LoVo (cell line): Measurements from ENCODE around the gene NACC1.
"Not testable (repeated sequence)": the region's sequence is repeated elsewhere in the genome, so short reads cannot be mapped to it uniquely, and the experiment has no call there.

Source experiments
- DNase-seq: peaks from one replicate; pipeline ENCODE4 v3.0.0-alpha.2; 2016; ENCODE audit warnings: low spot score

Gene NACC1

DNA sequence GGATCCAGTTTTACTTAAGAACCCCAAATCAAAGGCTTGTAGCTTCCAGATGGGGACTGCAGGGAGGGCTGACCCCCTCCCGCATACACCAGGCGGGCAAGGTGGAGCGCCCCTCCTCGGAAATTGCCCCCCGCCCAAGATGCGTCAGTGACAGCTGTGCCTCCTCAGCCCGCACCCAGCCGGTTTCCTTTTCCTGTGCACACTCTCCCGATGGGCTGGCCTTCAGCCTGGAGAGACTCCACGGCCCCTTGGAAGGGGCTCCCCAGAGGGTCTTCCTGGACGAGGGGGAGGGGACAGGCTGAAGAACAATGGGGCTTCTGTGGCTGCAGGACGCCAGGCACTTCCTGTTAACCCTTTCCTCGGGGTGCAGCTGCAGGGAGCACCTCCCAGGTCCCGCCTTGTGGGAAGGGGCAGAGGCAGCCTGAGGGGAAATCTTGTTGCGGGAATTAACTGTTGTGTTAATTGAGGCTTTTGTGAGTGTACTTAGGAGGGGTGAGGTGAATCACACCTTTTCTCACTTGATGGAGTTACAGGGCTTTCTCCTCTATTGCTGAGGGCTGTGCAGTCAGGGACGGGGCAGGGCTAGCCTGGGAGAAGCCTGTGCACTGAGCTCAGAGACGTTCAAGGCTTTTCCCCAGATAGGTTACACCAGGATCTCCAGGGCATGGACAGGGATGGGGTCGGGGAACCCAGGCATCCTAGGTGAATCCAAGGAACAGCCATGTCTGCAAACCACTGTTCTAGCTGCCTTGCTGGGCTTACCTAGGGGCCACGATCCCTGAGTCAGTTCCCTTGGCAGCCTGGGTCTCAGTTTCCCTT lies 46.5 kb downstream of the NACC1 start:
- peak; percentile 64 for DNase-seq

DNA sequence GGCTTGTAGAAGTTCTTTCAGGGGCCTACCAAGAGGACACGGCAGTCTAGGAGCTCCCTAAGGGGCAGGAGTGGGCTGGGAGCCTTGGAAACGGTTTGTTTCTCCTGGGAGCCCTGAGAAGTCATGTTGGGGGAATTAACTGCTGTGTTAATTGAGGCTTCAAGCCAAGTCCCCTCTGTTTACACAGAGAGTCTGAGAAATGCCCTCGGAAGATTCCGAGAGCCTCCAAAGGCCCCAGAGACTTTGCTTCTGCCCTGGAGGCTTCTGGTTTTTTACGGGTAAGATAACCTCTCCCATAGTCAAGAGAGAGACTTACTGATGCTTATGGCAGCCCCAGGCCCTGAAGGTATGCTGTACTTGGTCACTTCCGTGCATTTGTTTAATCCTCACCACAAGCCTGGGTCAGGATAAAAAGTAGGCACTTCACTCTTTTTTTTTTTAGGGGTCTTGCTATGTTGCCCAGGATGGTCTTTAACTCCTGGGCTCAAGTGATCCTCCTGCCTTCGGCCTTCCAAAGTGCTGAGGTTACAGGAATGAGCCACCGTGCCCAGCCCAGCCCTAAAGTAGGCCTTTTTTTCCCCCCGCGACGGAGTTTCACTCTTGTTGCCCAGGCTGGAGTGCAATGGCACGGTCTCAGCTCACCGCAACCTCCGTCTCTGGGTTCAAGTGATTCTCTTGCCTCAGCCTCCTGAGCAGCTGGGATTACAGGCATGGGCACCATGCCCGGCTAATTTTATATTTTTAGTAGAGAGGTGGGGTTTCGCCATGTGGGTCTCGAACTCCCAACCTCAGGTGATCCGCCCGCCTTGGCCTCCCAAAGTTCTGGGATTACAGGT lies 47.3 kb downstream of the NACC1 start:
- peak; percentile 26 for DNase-seq

GRCh38 chr19:13166151-13166550 lies 48.1 kb downstream of the NACC1 start:
- not testable (repeated sequence) for DNase-seq

GRCh38 chr19:13169769-13170168 lies 51.7 kb downstream of the NACC1 start:
- peak; percentile 86 for DNase-seq

DNA sequence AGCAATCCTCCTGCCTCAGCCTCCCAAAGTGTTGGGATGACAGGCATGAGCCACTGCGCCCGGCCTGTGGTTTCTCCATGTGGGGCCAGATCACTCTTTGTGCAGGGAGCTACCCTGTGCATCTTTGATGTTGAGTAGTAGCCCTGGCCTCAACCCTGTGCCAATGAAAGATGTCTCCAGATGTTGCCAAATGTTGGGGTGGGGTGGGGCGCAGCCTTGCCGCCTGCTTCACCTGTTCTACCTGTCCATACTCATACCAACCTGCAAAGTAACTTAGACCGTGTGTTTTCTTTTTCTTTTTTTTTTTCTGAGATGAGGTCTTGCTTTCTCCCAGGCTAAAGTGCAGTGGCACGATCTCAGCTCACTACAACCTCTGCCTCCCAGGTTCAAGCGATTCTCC lies 53.1 kb downstream of the NACC1 start:
- no peak for DNase-seq

DNA sequence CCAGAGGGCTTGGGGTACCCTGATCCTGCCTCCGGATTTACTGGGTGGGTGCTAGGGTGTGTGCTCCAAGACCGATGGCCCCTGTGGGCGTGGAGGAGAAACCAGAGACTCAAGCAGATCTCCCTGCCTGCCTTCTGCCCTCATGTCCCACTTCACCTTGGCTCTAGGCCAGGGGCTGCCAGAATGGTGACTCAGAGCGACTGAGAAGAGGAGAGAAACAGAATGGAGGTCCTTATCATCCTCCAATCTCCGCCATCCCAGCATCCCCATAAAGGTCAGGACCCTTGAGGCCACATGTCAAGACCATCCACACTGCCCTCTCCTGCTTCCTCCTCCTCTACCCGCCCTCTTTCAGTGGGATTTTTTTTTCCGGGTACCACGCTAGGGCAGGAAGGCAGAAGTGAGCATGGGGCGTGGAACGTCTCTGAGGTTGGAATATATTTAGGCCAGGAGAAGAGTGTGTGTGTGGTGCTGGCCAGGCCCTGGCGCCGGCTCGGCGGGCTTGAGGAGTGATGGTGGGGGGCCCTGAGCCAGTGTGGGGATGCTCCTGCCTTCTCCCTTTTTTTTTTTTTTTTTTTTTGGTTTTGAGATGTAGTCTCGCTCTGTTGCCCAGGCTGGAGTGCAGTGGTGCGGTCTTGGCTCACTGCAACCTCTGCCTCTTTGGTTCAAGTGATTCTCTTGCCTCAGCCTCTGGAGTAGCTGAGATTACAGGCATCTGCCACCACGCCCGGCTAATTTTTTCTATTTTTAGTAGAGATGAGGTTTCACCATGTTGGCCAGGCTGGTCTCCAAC lies 54.5 kb downstream of the NACC1 start:
- peak; percentile 84 for DNase-seq

- no peak for DNase-seq
Observed at GRCh38 chr19:13173139-13173737, 55.2 kb downstream of the NACC1 start.

- DNase-seq = no peak
Observed at GRCh38 chr19:13176345-13176744, 58.3 kb downstream of the NACC1 start.

- not testable (repeated sequence) for DNase-seq
Observed at GRCh38 chr19:13177584-13177983, 59.5 kb downstream of the NACC1 start.

DNA sequence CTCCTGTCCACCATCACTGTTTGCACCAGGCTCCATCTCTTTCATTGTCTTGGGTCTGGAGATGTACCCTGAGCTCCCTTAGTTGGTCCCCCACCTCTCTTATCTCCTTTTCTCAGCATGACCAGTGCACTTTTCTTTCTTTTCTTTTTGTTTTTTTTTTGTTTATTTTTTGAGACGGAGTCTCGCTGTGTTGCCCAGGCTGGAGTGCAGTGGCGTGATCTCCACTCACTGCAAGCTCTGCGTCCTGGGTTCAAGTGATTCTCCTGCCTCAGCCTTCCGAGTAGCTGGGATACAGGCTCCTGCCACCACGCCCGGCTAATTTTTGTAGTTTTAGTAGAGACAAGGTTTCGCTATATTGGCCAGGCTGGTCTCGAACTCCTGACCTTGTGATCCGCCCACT lies 60.2 kb downstream of the NACC1 start:
- not testable (repeated sequence) for DNase-seq

GRCh38 chr19:13181747-13182388 lies 63.8 kb downstream of the NACC1 start:
- DNase-seq = no peak

DNA sequence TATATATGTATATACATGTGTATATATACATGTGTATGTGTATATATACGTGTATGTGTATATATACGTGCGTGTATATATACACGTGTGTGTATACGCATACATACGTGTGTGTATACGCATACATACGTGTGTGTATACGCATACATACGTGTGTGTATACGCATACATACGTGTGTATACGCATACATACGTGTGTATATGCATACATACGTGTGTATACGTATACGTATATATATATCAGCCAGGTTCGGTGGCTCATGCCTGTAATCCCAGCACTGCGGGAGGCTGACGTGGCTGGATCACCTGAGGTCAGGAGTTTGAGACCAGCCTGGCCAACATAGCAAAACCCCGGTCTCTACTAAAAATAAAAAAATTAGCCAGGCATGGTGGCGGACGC lies 66.9 kb downstream of the NACC1 start:
- DNase-seq = not testable (repeated sequence)

GRCh38 chr19:13185763-13186657 lies 67.9 kb downstream of the NACC1 start:
- DNase-seq = not testable (repeated sequence)

DNA sequence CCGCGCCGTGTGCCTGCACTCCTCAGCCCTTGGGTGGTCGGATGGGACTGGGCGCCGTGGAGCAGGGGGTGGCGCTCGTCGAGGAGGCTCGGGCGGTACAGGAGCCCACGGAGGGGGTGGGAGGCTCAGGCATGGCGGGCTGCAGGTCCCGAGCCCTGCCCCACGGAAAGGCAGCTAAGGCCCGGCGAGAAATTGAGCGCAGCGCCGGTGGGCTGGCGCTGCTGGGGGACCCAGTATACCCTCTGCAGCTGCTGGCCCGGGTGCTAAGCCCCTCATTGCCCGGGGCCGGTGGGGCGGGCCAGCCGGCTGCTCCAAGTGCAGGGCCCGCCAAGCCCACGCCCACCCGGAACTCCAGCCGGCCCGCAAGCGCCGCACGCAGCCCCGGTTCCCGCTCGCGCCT lies 68.6 kb downstream of the NACC1 start:
- DNase-seq = not testable (repeated sequence)

DNA sequence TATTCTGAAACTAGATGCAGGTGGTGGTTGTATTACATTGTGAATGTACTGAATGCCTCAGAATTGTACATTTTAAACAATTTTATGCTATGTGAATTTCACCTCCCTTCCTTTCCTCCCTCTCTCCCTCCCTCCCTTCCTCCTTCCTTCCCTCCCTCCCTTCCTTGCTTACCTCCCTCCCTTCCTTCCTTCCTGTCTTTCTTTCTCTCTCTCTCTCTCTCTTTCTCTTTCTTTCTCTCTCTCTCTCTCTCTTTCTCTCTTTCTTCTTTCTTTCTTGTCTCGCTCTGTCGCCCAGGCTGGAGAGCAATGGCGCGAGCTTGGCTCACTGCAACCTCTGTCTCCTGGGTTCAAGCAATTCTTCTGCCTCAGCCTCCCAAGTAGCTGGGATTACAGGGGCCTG lies 69.4 kb downstream of the NACC1 start:
- DNase-seq = no peak

DNA sequence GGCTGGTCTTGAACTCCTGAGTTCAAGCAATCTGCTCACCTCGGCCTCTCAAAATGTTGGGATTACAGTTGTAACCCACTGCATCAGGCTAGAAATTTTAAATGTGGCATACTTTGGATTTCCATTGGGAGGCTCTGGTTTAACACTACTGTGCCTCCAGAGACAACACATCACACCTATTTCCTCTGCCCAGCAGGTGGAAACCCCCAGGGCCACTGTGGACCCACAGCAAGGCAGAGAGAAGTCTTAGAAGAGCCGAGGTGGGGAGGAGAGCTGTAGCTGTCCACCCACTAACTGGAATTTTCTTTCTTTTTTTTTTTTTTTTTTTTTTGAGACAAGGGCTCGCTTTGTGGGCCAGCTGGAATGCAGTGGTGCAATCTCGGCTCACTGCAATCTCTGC lies 71.5 kb downstream of the NACC1 start:
- DNase-seq = no peak
